Thyroid gland (tissue), 4 donors: ENCODE measurements around the gene WDPCP.

ENCODE experiments used
- CTCF ChIP-seq, 6 experiments: fragments of 200-600 bp in 3 of 6; fragments of 450-650 bp in 3 of 6; sonication (generic) in 3 of 6; IDR thresholded peaks; one replicate each; pipeline ENCODE4 v1.5.1; 2016 to 2019; ENCODE audit warnings: antibody characterized with exemption in 6 of 6, mild to moderate bottlenecking in 2 of 6, inconsistent platforms in 1 of 6, moderate library complexity in 1 of 6
- POLR2A ChIP-seq, 2 donors: fragments of 450-650 bp; IDR thresholded peaks; one replicate each; pipeline ENCODE4 v1.6.1; 2017; ENCODE audit warnings: antibody characterized with exemption in 2 of 2, mild to moderate bottlenecking in 2 of 2, moderate library complexity in 1 of 2

- TF ChIP-seq CTCF (IDR thresholded peaks at IDR 0.05) (no peak), POLR2A (IDR thresholded peaks at IDR 0.05) (no peak)
Measured at GRCh38 chr2:63301481-63301880, 286.8 kb downstream of the WDPCP start.
